Measurements from ENCODE around the gene ASRGL1. TPM values are rescaled to one million over a fixed set of nuclear protein-coding genes. Genes with fewer than 3 reads are reported as not detected.

The ASRGL1 gene
- total and polyA plus RNA-seq, 8 donors, result 1.9 to 26.6 (median 3.3) TPM

DNA sequence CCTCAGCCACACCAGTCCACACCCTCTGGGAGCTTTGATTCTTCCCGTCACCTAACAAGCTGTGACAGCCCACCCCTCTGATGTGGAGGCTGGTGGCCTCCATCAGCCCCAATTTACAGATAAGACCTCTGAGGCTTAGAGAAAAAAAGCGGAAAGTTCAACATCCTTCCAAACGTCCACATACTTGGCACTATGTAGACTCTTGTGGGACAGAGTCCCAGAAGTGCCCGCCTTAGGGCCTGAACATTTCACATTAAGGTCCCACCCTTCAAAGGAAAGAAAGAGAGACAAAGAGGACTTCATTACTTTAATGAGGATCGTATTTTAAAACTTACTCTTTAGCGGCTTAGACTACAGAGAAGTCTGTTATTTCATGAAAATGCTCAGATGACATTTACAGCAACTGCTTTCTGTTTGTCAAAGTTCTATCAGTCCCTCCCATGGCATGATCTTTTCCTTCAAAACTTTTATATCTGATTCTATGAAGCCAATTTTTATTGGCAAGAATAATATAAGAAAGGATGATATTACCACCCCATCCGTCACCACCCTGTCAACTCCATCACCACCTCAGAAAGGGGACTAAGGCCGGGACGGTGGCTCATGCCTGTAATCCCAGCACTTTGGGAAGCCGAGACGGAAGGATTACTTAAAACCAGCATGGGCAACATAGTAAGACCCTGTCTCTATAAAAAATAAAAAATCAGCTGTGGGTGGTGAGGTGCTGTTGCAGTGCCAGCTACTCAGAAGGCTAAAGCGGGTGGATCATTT, 65.9 kb downstream of the ASRGL1 start:
- no peaks in the 10 kb centered on the region for H3K27me3 ChIP-seq
- no peak overlapping the region for H3K27ac ChIP-seq
- H3K36me3 ChIP-seq, result no peaks in the 10 kb centered on the region
- H3K4me1 ChIP-seq, result peaks cover 20 to 25% of the 10 kb centered on the region in 2 donors
- no peak for DNase-seq
- no peak overlapping the region for H3K4me3 ChIP-seq
- intact Hi-C loops (cut with DNase I), result no loop called here
- ATAC-seq, result no peak
- no peaks in the 10 kb centered on the region for H3K9me3 ChIP-seq
- TF ChIP-seq, protein P1, sequence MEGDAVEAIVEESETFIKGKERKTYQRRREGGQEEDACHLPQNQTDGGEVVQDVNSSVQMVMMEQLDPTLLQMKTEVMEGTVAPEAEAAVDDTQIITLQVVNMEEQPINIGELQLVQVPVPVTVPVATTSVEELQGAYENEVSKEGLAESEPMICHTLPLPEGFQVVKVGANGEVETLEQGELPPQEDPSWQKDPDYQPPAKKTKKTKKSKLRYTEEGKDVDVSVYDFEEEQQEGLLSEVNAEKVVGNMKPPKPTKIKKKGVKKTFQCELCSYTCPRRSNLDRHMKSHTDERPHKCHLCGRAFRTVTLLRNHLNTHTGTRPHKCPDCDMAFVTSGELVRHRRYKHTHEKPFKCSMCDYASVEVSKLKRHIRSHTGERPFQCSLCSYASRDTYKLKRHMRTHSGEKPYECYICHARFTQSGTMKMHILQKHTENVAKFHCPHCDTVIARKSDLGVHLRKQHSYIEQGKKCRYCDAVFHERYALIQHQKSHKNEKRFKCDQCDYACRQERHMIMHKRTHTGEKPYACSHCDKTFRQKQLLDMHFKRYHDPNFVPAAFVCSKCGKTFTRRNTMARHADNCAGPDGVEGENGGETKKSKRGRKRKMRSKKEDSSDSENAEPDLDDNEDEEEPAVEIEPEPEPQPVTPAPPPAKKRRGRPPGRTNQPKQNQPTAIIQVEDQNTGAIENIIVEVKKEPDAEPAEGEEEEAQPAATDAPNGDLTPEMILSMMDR (IDR thresholded peaks at IDR 0.05), result no peak

DNA sequence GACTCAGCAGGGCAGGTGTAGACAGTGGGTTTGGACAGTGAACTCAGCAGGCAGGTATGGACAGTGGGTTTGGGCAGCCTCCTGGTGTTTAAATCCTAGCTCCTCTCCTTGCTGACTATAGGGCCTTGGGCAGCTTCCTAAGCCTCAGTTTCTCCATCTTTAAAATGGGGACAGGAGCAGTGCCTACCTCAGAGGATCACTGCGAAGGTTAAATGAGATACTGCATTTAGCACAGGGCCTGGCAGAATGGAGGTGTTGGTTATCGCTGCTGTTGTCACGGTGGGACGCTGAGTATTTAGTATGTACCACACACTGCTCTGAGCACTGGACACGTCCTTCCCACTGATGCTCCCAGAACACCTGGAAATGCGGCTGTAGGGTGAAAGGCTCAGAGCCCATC, 67.2 kb downstream of the ASRGL1 start:
- no peak overlapping the region for H3K4me3 ChIP-seq
- H3K27me3 ChIP-seq, result no peaks in the 10 kb centered on the region
- ATAC-seq, result no peak
- no peaks in the 10 kb centered on the region for H3K36me3 ChIP-seq
- H3K27ac ChIP-seq, result no peak overlapping the region
- DNase-seq, result no peak
- intact Hi-C loops (cut with DNase I), result no loop called here
- TF ChIP-seq, protein P1 (IDR thresholded peaks at IDR 0.05), result no peak
- no peaks in the 10 kb centered on the region for H3K9me3 ChIP-seq
- peaks cover 15 to 22% of the 10 kb centered on the region in 2 donors for H3K4me1 ChIP-seq

DNA sequence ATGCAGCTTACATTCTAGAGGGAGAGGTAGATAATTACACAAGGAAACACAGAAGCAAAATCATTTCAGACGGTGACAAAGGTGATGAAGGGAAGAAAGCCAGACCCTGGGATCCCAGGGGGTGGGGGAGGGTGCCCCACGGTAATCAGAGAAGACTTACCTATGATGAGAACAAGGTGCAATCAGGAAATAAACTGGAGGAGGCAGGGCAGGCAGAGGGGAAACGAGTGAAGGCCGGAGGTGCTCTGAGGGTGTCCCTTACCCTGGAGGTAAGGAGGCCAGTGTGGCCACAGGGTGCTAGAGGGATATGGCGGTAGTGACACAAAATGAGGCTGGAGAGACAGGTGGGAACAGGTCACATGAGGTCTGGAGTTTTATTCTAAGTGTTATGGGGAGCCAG, 67.7 kb downstream of the ASRGL1 start:
- Histone ChIP-seq H3K36me3 (no peaks in the 10 kb centered on the region), H3K4me3 (no peak overlapping the region), H3K4me1 (peaks cover 15 to 17% of the 10 kb centered on the region in 2 donors), H3K9me3 (no peaks in the 10 kb centered on the region), H3K27ac (no peak overlapping the region), H3K27me3 (no peaks in the 10 kb centered on the region)
- DNase-seq (no peak), ATAC-seq (no peak)
- TF ChIP-seq, protein P1 (IDR thresholded peaks at IDR 0.05), result no peak
- intact Hi-C loops (cut with DNase I), result no loop called here

DNA sequence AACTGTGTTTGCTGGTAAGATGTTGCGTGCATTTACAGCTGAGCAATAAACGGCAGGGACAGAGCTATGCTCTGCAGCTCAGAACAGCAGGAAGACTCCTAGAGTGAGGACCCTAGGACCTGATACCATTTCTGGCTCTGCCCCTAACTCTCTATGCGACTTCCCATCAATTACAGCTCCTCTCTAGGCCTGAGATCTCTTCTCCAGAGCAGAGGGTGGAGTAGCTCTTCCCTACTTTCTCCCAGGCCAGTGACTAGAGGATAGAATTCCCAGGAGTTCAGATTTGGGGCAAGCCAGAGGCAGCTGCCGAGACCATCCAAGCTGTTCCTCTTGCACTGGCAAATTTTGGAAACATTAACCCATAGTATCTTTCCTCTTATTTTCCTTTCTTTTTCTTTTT, 68.8 kb downstream of the ASRGL1 start:
- DNase-seq (no peak), ATAC-seq (no peak)
- Histone ChIP-seq H3K9me3 (no peaks in the 10 kb centered on the region), H3K4me3 (no peak overlapping the region), H3K4me1 (peaks cover 11 to 15% of the 10 kb centered on the region in 2 donors), H3K36me3 (no peaks in the 10 kb centered on the region), H3K27me3 (no peaks in the 10 kb centered on the region), H3K27ac (no peak overlapping the region)
- TF ChIP-seq, protein P1 (IDR thresholded peaks at IDR 0.05), result no peak
- intact Hi-C loops (cut with DNase I), result no loop called here

DNA sequence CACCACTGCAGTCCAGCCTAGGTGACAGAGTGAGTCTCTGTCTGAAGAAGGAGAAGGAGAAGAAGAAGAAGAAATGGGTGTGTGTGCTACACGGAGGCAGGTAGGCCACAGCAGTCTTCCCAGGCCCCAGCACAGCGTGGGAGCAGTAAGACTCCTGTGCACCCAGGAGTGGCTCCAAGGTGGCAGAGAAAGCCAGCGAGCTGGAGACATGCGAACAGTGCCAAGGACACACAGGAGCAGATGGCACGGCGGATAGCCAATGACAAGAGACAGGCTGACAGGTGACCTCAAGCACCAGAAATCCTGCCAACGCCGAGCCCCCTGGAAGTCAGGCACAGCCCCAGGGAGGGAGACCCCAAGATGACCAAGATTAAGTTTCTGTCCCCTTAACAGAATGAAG, 72.6 kb downstream of the ASRGL1 start:
- no peak for ATAC-seq

More for the DNA sequence above, 72.6 kb downstream of the ASRGL1 start:
- Histone ChIP-seq H3K27me3 (no peaks in the 10 kb centered on the region), H3K9me3 (no peaks in the 10 kb centered on the region), H3K27ac (no peak overlapping the region), H3K36me3 (no peaks in the 10 kb centered on the region), H3K4me3 (no peak overlapping the region), H3K4me1 (no peaks in the 10 kb centered on the region)
- TF ChIP-seq, protein P1 (IDR thresholded peaks at IDR 0.05), result no peak
- intact Hi-C loops (cut with DNase I), result no loop called here
- DNase-seq, result no peak

All from left lung (tissue), 10 donors.